Osteocyte (in vitro differentiated cells): ENCODE measurements around the gene OTUB1. TPM values are rescaled to one million over a fixed set of nuclear protein-coding genes. Genes with fewer than 3 reads are reported as not detected.
A peak's percentile ranks its signal among the peaks of the same experiment; 100 is the strongest.

Experiments
- DNase-seq: peaks from one replicate; pipeline ENCODE4 v3.0.0; 2021; ENCODE audit warnings: mixed read lengths; ENCODE audit not compliant: unreplicated experiment; ENCODE audit errors: extremely low spot score
- H3K27ac Mint-ChIP-seq: one replicate; pipeline ENCODE4 v1.8.0; 2021; ENCODE audit warnings: mild to moderate bottlenecking, mixed read lengths; ENCODE audit not compliant: unreplicated experiment
- H3K27me3 Mint-ChIP-seq: one replicate; pipeline ENCODE4 v1.8.0; 2021; ENCODE audit warnings: mixed read lengths; ENCODE audit not compliant: unreplicated experiment
- H3K36me3 Mint-ChIP-seq: one replicate; pipeline ENCODE4 v1.8.0; 2021; ENCODE audit warnings: mixed read lengths; ENCODE audit not compliant: unreplicated experiment
- H3K4me1 Mint-ChIP-seq: one replicate; pipeline ENCODE4 v1.8.0; 2021; ENCODE audit warnings: mixed read lengths; ENCODE audit not compliant: unreplicated experiment
- H3K4me3 Mint-ChIP-seq: one replicate; pipeline ENCODE4 v1.8.0; 2021; ENCODE audit warnings: mild to moderate bottlenecking, moderate library complexity, mixed read lengths; ENCODE audit not compliant: unreplicated experiment
- H3K9me3 Mint-ChIP-seq: one replicate; pipeline ENCODE4 v1.8.0; 2021; ENCODE audit warnings: mixed read lengths; ENCODE audit not compliant: unreplicated experiment
- total RNA-seq: library from RNA; stranded (reverse); gene quantifications from 2 replicates; pipeline ENCODE4 v1.2.1, GENCODE V29; 2021
- TF ChIP-seq, protein P1 (sequence below): fragments of 200-600 bp; sonication (generic); IDR thresholded peaks from 2 replicates; pipeline ENCODE4 v1.5.0; 2021; ENCODE audit warnings: antibody characterized with exemption, mild to moderate bottlenecking, moderate library complexity

OTUB1 gene
- total RNA-seq, 1 donor from 2014 or later = 71.4 TPM

DNA sequence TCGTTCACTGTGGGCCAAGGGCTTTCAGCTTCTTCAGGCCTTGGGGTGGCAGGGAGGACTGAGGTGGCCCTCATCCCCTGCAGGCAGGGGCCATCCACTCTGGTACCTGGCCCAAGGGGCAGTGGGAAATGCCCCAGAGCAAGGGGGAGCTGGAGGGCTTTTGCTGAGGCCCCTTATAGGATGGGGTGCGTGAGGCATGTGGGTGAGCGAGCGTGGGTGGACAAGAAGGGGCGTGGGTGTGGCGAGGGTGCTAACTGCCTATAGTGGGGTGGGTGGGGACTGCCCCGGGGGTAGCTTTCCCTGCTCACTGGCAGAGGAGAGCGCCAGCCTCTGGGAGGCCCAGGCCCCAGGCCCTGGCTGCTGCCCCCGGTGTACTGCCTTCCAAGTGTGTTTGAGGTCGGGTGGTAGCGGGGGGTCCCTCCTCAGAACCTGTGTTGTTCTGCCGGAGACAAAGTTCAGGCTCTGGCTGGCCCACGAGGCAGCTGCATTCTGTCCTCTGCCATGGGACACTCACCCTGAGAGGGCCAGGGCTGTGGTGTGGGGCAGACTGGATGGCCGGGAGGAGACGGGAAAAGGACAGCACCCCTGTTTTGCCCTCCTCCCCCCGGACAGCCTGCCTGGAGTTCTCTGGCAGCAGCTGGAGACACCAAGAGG lies 52.9 kb downstream of the OTUB1 start:
- no peak for DNase-seq
- no peak overlapping the region for H3K4me3 Mint-ChIP-seq
- peaks cover 8% of the 10 kb centered on the region for H3K4me1 Mint-ChIP-seq
- H3K36me3 Mint-ChIP-seq = no peaks in the 10 kb centered on the region
- H3K27me3 Mint-ChIP-seq = peaks cover 9% of the 10 kb centered on the region
- TF ChIP-seq, protein P1, sequence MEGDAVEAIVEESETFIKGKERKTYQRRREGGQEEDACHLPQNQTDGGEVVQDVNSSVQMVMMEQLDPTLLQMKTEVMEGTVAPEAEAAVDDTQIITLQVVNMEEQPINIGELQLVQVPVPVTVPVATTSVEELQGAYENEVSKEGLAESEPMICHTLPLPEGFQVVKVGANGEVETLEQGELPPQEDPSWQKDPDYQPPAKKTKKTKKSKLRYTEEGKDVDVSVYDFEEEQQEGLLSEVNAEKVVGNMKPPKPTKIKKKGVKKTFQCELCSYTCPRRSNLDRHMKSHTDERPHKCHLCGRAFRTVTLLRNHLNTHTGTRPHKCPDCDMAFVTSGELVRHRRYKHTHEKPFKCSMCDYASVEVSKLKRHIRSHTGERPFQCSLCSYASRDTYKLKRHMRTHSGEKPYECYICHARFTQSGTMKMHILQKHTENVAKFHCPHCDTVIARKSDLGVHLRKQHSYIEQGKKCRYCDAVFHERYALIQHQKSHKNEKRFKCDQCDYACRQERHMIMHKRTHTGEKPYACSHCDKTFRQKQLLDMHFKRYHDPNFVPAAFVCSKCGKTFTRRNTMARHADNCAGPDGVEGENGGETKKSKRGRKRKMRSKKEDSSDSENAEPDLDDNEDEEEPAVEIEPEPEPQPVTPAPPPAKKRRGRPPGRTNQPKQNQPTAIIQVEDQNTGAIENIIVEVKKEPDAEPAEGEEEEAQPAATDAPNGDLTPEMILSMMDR = no peak
- no peak overlapping the region for H3K27ac Mint-ChIP-seq
- no peaks in the 10 kb centered on the region for H3K9me3 Mint-ChIP-seq

DNA sequence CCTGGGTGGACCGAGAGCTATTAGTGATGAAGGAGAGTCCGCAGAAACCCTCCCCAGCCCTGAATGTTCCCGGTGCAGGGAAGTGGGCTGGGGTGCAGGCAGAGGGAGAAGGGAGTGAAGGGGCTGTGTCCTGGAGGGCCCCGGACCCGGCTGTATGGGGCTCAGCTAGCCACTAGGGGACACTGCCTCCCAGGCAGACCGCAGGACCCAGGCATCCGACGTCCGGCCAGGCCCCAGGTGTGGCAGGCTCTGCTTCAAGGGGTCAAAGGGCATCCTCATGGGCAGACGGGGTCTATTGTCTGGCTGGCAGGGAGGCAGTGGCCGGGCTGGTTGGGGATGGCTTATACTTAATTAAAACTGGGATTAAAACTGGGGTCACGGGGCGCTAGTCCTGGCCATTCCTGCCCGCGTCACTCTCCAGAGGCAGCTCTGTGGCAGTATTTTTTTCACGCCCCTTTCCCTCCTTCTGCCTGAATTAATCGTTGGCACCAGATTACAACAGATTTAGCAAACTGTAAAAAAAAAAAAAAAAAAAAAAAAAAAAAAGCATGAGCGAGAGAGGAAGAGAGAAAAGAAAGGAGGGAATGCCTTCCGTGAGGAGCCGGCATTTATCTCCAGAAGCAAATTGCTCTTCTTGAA lies 54.6 kb downstream of the OTUB1 start:
- Mint-ChIP-seq H3K9me3 (no peaks in the 10 kb centered on the region), H3K27ac (no peak overlapping the region), H3K4me1 (no peaks in the 10 kb centered on the region), H3K27me3 (no peaks in the 10 kb centered on the region), H3K4me3 (no peak overlapping the region), H3K36me3 (no peaks in the 10 kb centered on the region)
- DNase-seq = no peak
- TF ChIP-seq, protein P1 = peak; percentile 46

DNA sequence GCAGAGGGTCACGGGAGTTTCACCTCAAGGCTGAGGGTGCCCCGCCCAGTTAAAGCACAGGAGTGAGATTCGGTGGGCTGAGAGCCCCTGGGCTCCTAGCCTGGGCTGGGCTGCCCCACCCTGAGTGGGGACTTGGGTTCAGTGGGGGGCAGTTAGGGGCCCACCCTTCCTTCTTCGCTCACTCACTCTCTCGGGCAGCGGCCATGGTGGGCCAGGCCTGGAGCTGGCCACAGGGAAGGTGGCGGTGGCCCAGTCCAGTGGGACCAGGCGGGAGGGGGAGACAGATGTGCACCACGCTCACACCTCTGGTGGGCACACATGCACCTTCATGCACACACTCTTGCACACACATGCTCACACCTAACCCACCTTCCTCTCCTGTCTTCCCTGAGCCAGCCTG lies 55.6 kb downstream of the OTUB1 start:
- H3K36me3 Mint-ChIP-seq = no peaks in the 10 kb centered on the region
- no peaks in the 10 kb centered on the region for H3K27me3 Mint-ChIP-seq
- no peak overlapping the region for H3K4me3 Mint-ChIP-seq
- no peaks in the 10 kb centered on the region for H3K9me3 Mint-ChIP-seq
- H3K27ac Mint-ChIP-seq = no peak overlapping the region
- DNase-seq = no peak
- no peaks in the 10 kb centered on the region for H3K4me1 Mint-ChIP-seq
- TF ChIP-seq, protein P1 = no peak

DNA sequence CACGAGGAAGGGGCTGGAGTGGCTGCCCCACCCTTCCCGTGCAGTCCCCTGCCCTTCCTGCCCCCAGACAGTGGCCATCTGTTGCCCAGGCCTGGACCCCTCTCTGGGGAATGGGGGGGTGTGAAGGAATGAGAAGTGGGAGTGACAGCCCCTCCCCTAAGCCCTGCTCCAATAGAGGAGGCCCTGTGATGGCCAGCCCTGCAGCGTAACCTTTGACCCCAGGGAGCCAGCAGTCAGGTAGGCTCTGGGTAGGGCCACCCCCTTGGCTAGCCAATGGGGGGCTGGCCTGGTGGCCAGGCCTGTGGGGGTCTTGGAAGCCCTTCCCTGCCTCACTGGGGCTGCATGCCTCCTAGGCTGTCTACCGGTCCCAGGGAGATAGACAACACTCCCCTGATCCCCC lies 56.1 kb downstream of the OTUB1 start:
- H3K36me3 Mint-ChIP-seq = no peaks in the 10 kb centered on the region
- H3K9me3 Mint-ChIP-seq = no peaks in the 10 kb centered on the region
- no peak overlapping the region for H3K4me3 Mint-ChIP-seq
- H3K27ac Mint-ChIP-seq = no peak overlapping the region
- no peaks in the 10 kb centered on the region for H3K4me1 Mint-ChIP-seq
- DNase-seq = no peak
- no peaks in the 10 kb centered on the region for H3K27me3 Mint-ChIP-seq
- TF ChIP-seq, protein P1 = no peak

DNA sequence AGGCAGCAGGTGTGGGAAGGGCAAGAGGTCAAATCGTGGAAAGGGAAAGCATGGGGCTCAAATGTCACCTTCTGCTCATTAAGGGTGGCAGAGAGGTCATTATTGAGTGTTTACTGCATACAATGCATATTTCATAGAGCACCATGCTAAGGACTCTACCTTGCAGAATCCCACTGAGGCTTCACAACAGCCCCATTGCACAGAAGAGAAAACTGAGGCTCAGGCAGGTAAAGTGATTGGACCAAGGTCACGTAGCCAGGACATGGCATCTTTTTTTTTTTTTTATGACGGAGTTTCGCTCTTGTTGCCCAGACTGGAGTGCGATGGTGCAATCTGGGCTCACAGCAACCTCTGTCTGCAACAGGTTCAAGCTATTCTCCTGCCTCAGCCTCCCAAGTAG lies 57.3 kb downstream of the OTUB1 start:
- Mint-ChIP-seq H3K27me3 (no peaks in the 10 kb centered on the region), H3K4me1 (no peaks in the 10 kb centered on the region), H3K9me3 (no peaks in the 10 kb centered on the region), H3K4me3 (no peak overlapping the region), H3K27ac (no peak overlapping the region), H3K36me3 (no peaks in the 10 kb centered on the region)
- TF ChIP-seq, protein P1 = no peak
- DNase-seq = no peak
